ENCODE data around the gene NFATC1.

Gene NFATC1

DNA sequence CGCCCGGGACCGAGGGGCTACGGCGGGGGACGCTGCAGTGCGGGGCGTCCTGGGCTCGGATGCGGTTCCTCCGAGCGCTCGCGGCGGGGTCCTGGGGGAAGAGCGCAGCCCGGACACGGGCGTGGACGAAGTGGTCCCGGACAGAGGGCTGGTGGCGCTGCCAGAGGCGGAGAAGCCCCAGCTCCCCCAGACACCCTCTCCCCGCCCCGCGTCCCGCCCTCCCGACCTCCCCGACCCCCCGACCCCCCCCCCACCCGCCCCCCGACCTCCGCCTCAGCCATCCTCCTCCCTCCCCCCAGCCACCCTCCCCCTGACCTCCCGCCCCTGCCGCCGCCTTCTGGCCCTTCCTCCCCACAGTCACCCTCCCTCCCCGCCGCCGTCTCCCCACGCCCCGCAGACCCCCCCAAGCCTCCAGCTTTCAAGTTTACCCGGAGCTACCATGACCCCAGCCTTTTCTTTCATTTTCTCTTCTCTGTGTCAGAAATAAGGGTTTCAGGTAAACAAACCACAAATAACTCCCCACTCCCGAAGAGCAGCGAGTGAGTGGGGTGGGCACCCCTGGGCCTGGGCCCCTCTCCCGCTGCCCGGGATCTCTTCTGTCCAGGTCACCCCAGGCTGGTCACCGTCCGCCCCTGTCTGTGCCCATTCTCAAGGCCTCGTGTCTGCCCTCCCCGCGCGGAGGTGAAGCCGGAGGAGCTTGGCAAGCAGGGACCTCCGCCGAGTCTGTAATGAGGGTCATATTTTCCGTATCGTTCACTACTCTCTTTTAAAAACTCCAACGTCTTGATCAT is 5.1 kb downstream of the NFATC1 start:
- H3K36me3 Mint-ChIP-seq (ENCODE audit: low read depth): peaks cover 15% of the 10 kb centered on the region
- H3K4me1 Mint-ChIP-seq (ENCODE audit: low read depth): peaks cover 56% of the 10 kb centered on the region
- H3K27me3 Mint-ChIP-seq (ENCODE audit: low read depth): no peaks in the 10 kb centered on the region
- H3K9me3 Mint-ChIP-seq: no peaks in the 10 kb centered on the region
- DNase-seq (ENCODE audit: low spot score): peak; percentile 28
- H3K4me3 Mint-ChIP-seq: peak overlapping the region; percentile 90
- H3K27ac Mint-ChIP-seq: peak overlapping the region; percentile 96

GRCh38 chr18:79401494-79402208 is 5.9 kb downstream of the NFATC1 start:
- Mint-ChIP-seq H3K27me3 (ENCODE audit: low read depth) (no peaks in the 10 kb centered on the region), H3K36me3 (ENCODE audit: low read depth) (peaks cover 22% of the 10 kb centered on the region)

DNA sequence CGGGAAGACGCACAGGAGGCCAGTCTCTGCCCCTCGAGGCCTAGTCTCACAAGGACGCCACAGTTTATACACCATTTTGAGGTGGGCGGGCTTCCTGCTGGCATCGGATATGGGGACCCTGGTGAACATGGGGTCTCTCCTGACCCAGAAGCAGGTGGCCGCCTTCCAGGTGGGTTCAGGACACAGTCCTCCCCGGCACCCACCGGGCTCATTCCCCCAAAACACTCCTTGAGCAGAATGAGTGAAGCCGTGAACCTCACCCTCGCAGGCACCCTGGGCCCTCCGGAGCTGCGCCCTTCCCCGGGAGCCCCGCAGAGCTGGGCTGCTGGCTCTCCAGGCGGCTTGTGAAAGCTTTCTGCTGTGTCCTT is 6.5 kb downstream of the NFATC1 start:
- Mint-ChIP-seq H3K4me1 (ENCODE audit: low read depth) (peaks cover 62% of the 10 kb centered on the region), H3K9me3 (no peaks in the 10 kb centered on the region), H3K36me3 (ENCODE audit: low read depth) (peaks cover 22% of the 10 kb centered on the region), H3K27me3 (ENCODE audit: low read depth) (no peaks in the 10 kb centered on the region), H3K4me3 (peak overlapping the region; percentile 90), H3K27ac (peak overlapping the region; percentile 99)
- no peak for DNase-seq (ENCODE audit: low spot score)

More at GRCh38 chr18:79401494-79402208, 5.9 kb downstream of the NFATC1 start:
- Mint-ChIP-seq H3K4me3 (peak overlapping the region; percentile 90), H3K9me3 (no peaks in the 10 kb centered on the region), H3K27ac (peak overlapping the region; percentile 99), H3K4me1 (ENCODE audit: low read depth) (peaks cover 62% of the 10 kb centered on the region)
- DNase-seq (ENCODE audit: low spot score): no peak

DNA sequence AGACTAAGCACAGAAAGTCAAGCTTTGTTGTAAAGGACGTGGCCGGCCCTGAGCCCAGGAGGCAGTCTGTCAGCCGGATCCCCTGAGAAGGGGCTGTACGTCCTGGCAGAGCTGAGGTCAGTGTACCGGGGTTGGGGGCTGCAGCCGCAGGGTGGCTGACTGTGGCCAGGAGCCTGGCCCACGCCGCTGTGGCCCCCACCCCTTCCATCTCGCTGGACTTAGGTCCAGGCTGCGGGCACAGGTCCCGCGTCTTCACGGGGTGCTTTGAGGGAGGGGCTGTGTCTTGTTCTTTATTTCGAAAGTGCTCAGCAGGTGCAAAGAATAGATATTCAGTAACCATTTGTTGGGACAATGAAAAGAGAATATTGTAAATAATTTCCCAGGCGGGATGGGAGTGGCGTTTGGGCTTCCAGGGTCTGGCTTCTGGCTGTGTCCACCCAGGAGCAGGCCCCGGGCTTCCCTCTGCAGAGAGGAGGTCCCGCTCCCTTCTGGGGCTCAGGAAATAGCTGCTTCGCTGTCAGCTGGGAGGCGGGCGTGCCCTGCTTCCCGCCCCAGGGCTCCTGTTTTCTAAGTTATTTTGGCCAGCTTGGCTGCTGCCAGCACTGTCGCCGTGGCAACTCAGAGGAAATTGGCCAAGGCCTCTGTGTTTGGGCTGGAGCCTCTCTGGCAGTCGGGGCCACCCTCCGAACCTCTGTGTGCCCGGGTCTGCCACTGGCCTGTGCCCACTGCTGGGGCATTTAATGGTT is 7.4 kb downstream of the NFATC1 start:
- Mint-ChIP-seq H3K27ac (peak overlapping the region; percentile 99), H3K36me3 (ENCODE audit: low read depth) (peaks cover 26% of the 10 kb centered on the region), H3K4me3 (peak overlapping the region; percentile 90), H3K27me3 (ENCODE audit: low read depth) (no peaks in the 10 kb centered on the region), H3K9me3 (no peaks in the 10 kb centered on the region), H3K4me1 (ENCODE audit: low read depth) (peaks cover 56% of the 10 kb centered on the region)
- DNase-seq (ENCODE audit: low spot score): peak; percentile 10

- Mint-ChIP-seq H3K36me3 (ENCODE audit: low read depth) (peaks cover 24% of the 10 kb centered on the region), H3K4me3 (peak overlapping the region; percentile 90), H3K27me3 (ENCODE audit: low read depth) (no peaks in the 10 kb centered on the region), H3K9me3 (no peaks in the 10 kb centered on the region), H3K4me1 (ENCODE audit: low read depth) (peaks cover 49% of the 10 kb centered on the region), H3K27ac (peak overlapping the region; percentile 99)
- no peak for DNase-seq (ENCODE audit: low spot score)
These were observed 8.2 kb downstream of the NFATC1 start for GRCh38 chr18:79403723-79404566.

- H3K4me1 Mint-ChIP-seq (ENCODE audit: low read depth): peaks cover 47% of the 10 kb centered on the region
- no peaks in the 10 kb centered on the region for H3K27me3 Mint-ChIP-seq (ENCODE audit: low read depth)
- H3K36me3 Mint-ChIP-seq (ENCODE audit: low read depth): peaks cover 23% of the 10 kb centered on the region
- peak overlapping the region; percentile 99 for H3K27ac Mint-ChIP-seq
- peak overlapping the region; percentile 90 for H3K4me3 Mint-ChIP-seq
- DNase-seq (ENCODE audit: low spot score): peak; percentile 8
- H3K9me3 Mint-ChIP-seq: no peaks in the 10 kb centered on the region
These were observed 8.8 kb downstream of the NFATC1 start for GRCh38 chr18:79404567-79404910.

DNA sequence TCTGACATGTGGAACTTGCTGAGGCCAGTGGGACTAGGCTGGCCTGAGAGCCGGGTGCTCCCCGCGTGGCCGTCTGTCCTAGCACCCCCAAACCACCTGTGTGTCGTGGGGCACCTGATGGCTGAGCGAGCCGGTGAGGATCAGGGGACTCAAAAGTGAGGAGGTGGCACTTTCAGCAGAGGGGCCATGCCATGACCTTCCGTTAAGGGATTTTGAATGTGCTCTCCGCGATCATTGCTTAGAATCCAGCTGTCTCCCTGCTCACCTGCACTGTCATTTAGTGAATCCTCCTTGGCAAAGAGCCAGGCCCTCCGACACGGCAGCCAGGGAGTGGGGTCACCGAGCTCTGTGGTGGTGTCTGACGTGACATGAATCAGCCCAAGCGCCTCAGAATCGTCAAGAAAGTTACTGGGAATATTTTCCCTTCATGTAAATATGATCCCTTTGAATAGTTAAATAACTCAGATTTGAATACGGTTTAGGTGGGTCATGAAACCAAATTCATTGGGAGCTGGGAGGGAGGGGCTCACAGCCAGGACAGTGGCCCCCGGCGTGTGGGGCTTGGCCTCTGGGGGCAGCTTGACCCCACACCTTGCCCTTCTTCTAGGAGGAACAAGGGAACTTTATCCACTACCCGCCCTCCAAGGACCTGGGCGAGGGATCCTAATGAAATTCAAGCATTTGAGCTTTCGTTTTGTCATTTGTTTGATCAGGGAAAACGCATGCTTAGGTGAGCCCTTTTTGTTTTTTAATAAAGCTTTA is 9.5 kb downstream of the NFATC1 start:
- Mint-ChIP-seq H3K4me3 (peak overlapping the region; percentile 90), H3K27me3 (ENCODE audit: low read depth) (no peaks in the 10 kb centered on the region), H3K9me3 (no peaks in the 10 kb centered on the region), H3K4me1 (ENCODE audit: low read depth) (peaks cover 47% of the 10 kb centered on the region), H3K27ac (peak overlapping the region; percentile 99), H3K36me3 (ENCODE audit: low read depth) (peaks cover 23% of the 10 kb centered on the region)
- peak; percentile 36 for DNase-seq (ENCODE audit: low spot score)

DNA sequence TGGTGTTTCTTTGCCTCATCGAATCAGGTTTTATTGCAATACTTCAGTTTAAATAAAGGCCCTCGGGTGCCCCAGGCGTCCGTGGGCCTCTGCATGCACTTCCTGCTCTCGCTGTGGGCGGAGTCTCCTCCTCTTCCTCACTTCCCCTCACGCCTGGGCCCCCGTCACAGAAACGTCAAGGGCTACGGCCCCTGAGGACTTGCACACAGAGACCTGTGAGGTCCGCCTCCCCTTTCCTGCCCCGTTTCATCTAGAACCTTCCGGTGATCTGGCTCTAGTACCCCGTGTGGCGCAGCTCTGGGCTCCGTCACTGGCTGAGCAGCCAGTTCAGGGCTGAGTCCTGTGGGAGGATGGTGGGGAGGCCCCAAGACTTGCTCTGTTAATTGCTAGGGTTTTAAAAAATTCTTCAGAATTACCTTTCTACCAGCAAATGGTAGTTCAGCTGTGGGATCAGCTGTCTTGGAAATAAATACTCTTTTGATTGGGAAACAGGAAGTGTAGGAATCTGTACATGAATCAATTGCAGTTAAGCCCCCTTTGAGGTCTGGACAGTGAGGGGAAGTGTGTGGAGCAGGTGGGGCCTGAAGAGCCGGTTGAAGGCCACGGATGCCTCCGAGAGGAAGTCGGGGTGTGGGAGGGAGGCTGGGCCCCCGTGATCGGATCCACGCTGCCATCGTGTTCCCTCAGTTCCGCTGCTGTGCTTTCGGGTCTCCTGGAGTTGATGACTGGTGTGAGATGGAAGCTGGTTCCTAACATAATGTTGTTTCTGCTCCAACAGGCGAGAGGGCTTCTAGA is 10.2 kb downstream of the NFATC1 start:
- no peaks in the 10 kb centered on the region for H3K9me3 Mint-ChIP-seq
- H3K27me3 Mint-ChIP-seq (ENCODE audit: low read depth): no peaks in the 10 kb centered on the region
- peaks cover 46% of the 10 kb centered on the region for H3K4me1 Mint-ChIP-seq (ENCODE audit: low read depth)
- peak overlapping the region; percentile 99 for H3K27ac Mint-ChIP-seq
- peaks cover 21% of the 10 kb centered on the region for H3K36me3 Mint-ChIP-seq (ENCODE audit: low read depth)
- H3K4me3 Mint-ChIP-seq: peak overlapping the region; percentile 90
- peak; percentile 83 for DNase-seq (ENCODE audit: low spot score)

DNA sequence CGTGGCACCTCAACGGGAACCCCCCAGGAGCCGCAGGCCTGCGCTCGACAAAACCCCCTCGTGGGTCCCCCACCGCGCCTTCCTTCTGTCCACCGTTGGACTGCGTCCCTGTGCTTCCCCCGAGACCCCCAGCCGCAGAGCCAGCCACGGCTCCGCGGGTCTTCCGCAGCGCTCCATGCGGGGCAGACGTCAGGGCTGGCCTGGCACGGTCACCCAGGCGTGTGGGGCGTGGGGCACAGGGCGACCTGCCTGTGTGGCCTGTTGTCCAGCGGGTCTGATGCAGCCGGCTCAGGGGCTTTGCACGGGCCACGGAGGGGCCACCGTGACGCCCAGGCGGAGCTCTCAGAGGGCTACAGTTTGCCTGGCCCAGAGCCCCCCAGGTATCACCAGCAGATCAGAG is 11.0 kb downstream of the NFATC1 start:
- Mint-ChIP-seq H3K27ac (peak overlapping the region; percentile 99), H3K36me3 (ENCODE audit: low read depth) (peaks cover 20% of the 10 kb centered on the region), H3K4me1 (ENCODE audit: low read depth) (peaks cover 40% of the 10 kb centered on the region), H3K4me3 (peak overlapping the region; percentile 90), H3K9me3 (no peaks in the 10 kb centered on the region), H3K27me3 (ENCODE audit: low read depth) (no peaks in the 10 kb centered on the region)
- DNase-seq (ENCODE audit: low spot score): no peak

DNA sequence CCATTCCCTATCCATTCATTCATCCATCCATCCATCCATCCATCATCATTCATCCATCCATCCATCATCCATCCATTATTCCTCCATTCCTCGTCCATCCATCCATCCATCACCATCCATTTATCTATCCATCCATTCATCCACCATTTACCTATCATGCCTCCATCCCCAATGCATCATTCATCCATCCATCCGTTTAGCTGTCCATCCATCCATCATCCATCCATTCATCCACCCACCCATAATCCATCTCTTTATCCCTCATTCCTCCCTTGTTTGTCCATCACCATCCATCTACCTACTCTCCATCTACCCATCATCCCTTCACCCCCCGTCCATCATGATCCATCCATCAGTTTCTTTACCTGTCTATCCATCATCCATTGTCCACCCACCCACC is 13.6 kb downstream of the NFATC1 start:
- Mint-ChIP-seq H3K27me3 (ENCODE audit: low read depth) (no peaks in the 10 kb centered on the region), H3K36me3 (ENCODE audit: low read depth) (peaks cover 28% of the 10 kb centered on the region), H3K27ac (no peak overlapping the region), H3K4me1 (ENCODE audit: low read depth) (peaks cover 21% of the 10 kb centered on the region), H3K9me3 (no peaks in the 10 kb centered on the region), H3K4me3 (no peak overlapping the region)
- DNase-seq (ENCODE audit: low spot score): no peak

GRCh38 chr18:79410171-79410641 is 14.5 kb downstream of the NFATC1 start:
- peaks cover 13% of the 10 kb centered on the region for H3K4me1 Mint-ChIP-seq (ENCODE audit: low read depth)
- H3K36me3 Mint-ChIP-seq (ENCODE audit: low read depth): peaks cover 35% of the 10 kb centered on the region
- H3K27ac Mint-ChIP-seq: no peak overlapping the region
- no peaks in the 10 kb centered on the region for H3K27me3 Mint-ChIP-seq (ENCODE audit: low read depth)
- no peak for DNase-seq (ENCODE audit: low spot score)
- H3K9me3 Mint-ChIP-seq: no peaks in the 10 kb centered on the region
- no peak overlapping the region for H3K4me3 Mint-ChIP-seq
